ENCODE results near the gene NTRK2.

Gene NTRK2

DNA sequence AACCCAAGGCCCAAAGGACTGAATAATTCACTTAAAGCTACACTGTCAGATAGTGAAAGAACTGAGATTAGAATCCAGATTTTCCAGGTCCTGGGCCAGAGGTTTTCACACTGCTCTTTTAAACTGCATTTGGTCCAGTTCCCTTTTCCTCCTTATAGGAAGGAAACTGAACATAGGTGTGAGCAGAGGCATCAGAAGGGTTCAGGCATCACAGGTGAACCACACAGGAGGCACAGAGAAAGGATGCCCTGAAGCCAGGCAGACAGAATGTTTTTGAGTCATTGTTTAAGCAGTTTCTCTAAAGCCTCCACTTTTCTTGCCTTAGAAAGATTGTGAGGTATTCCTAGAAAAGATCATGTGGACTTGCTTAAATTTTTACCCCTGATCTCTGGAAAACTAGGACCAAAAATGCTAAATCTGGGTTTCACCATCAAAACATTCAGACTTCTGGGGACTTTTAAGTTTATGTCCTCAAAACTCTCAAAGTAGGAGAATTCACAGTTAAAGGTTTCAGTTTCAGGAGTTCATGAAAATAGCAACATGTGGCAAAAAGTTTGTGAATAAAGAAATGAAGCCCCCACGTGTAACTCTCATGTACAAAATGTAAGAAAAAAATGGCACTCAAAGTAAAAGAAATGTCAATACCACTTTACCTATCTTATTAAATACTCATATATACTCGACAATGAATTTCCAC is 386.1 kb downstream of the NTRK2 start:
- TF ChIP-seq, protein P1, sequence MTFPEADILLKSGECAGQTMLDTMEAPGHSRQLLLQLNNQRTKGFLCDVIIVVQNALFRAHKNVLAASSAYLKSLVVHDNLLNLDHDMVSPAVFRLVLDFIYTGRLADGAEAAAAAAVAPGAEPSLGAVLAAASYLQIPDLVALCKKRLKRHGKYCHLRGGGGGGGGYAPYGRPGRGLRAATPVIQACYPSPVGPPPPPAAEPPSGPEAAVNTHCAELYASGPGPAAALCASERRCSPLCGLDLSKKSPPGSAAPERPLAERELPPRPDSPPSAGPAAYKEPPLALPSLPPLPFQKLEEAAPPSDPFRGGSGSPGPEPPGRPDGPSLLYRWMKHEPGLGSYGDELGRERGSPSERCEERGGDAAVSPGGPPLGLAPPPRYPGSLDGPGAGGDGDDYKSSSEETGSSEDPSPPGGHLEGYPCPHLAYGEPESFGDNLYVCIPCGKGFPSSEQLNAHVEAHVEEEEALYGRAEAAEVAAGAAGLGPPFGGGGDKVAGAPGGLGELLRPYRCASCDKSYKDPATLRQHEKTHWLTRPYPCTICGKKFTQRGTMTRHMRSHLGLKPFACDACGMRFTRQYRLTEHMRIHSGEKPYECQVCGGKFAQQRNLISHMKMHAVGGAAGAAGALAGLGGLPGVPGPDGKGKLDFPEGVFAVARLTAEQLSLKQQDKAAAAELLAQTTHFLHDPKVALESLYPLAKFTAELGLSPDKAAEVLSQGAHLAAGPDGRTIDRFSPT (tag by site-specific recombination; IDR thresholded peaks at IDR 0.05), result no peak
- TF ChIP-seq, protein P2, sequence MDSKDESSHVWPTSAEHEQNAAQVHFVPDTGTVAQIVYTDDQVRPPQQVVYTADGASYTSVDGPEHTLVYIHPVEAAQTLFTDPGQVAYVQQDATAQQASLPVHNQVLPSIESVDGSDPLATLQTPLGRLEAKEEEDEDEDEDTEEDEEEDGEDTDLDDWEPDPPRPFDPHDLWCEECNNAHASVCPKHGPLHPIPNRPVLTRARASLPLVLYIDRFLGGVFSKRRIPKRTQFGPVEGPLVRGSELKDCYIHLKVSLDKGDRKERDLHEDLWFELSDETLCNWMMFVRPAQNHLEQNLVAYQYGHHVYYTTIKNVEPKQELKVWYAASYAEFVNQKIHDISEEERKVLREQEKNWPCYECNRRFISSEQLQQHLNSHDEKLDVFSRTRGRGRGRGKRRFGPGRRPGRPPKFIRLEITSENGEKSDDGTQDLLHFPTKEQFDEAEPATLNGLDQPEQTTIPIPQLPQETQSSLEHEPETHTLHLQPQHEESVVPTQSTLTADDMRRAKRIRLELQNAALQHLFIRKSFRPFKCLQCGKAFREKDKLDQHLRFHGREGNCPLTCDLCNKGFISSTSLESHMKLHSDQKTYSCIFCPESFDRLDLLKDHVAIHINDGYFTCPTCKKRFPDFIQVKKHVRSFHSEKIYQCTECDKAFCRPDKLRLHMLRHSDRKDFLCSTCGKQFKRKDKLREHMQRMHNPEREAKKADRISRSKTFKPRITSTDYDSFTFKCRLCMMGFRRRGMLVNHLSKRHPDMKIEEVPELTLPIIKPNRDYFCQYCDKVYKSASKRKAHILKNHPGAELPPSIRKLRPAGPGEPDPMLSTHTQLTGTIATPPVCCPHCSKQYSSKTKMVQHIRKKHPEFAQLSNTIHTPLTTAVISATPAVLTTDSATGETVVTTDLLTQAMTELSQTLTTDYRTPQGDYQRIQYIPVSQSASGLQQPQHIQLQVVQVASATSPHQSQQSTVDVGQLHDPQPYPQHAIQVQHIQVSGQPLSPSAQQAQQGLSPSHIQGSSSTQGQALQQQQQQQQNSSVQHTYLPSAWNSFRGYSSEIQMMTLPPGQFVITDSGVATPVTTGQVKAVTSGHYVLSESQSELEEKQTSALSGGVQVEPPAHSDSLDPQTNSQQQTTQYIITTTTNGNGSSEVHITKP (tag by site-specific recombination; IDR thresholded peaks at IDR 0.05), result no peak
- TF ChIP-seq KLF8 (tag by site-specific recombination; IDR thresholded peaks at IDR 0.05) (no peak), ZNF664 (tag by site-specific recombination; IDR thresholded peaks at IDR 0.05) (no peak), ZNF624 (tag by site-specific recombination; IDR thresholded peaks at IDR 0.05) (no peak), GLIS2 (tag by site-specific recombination; IDR thresholded peaks at IDR 0.05) (no peak), ZNF830 (tag by site-specific recombination; IDR thresholded peaks at IDR 0.05; ENCODE audit: low read depth) (no peak), ZNF544 (tag by site-specific recombination; IDR thresholded peaks at IDR 0.05) (no peak), YY1 (tag by site-specific recombination; IDR thresholded peaks at IDR 0.05) (no peak), ZNF221 (tag by site-specific recombination; IDR thresholded peaks at IDR 0.05; ENCODE audit: borderline replicate concordance) (no peak), ZNF76 (tag by site-specific recombination; IDR thresholded peaks at IDR 0.05; ENCODE audit: borderline replicate concordance, low read depth) (no peak), ZNF24 (tag by site-specific recombination; IDR thresholded peaks at IDR 0.05) (no peak), ZNF677 (tag by site-specific recombination; IDR thresholded peaks at IDR 0.05) (no peak), ZNF701 (tag by site-specific recombination; IDR thresholded peaks at IDR 0.05) (no peak), ZFP3 (tag by site-specific recombination; IDR thresholded peaks at IDR 0.05; ENCODE audit: low read depth) (no peak), MEIS1 (CRISPR knock-in tag; IDR thresholded peaks at IDR 0.05; ENCODE audit: borderline replicate concordance) (no peak)
- TF ChIP-seq, protein P3, sequence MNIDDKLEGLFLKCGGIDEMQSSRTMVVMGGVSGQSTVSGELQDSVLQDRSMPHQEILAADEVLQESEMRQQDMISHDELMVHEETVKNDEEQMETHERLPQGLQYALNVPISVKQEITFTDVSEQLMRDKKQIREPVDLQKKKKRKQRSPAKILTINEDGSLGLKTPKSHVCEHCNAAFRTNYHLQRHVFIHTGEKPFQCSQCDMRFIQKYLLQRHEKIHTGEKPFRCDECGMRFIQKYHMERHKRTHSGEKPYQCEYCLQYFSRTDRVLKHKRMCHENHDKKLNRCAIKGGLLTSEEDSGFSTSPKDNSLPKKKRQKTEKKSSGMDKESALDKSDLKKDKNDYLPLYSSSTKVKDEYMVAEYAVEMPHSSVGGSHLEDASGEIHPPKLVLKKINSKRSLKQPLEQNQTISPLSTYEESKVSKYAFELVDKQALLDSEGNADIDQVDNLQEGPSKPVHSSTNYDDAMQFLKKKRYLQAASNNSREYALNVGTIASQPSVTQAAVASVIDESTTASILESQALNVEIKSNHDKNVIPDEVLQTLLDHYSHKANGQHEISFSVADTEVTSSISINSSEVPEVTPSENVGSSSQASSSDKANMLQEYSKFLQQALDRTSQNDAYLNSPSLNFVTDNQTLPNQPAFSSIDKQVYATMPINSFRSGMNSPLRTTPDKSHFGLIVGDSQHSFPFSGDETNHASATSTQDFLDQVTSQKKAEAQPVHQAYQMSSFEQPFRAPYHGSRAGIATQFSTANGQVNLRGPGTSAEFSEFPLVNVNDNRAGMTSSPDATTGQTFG (tag by site-specific recombination; IDR thresholded peaks at IDR 0.05; ENCODE audit: borderline replicate concordance), result no peak
- TF ChIP-seq, protein P4, sequence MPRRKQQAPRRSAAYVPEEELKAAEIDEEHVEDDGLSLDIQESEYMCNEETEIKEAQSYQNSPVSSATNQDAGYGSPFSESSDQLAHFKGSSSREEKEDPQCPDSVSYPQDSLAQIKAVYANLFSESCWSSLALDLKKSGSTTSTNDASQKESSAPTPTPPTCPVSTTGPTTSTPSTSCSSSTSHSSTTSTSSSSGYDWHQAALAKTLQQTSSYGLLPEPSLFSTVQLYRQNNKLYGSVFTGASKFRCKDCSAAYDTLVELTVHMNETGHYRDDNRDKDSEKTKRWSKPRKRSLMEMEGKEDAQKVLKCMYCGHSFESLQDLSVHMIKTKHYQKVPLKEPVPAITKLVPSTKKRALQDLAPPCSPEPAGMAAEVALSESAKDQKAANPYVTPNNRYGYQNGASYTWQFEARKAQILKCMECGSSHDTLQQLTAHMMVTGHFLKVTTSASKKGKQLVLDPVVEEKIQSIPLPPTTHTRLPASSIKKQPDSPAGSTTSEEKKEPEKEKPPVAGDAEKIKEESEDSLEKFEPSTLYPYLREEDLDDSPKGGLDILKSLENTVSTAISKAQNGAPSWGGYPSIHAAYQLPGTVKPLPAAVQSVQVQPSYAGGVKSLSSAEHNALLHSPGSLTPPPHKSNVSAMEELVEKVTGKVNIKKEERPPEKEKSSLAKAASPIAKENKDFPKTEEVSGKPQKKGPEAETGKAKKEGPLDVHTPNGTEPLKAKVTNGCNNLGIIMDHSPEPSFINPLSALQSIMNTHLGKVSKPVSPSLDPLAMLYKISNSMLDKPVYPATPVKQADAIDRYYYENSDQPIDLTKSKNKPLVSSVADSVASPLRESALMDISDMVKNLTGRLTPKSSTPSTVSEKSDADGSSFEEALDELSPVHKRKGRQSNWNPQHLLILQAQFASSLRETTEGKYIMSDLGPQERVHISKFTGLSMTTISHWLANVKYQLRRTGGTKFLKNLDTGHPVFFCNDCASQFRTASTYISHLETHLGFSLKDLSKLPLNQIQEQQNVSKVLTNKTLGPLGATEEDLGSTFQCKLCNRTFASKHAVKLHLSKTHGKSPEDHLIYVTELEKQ (tag by site-specific recombination; IDR thresholded peaks at IDR 0.05; ENCODE audit: borderline replicate concordance), result no peak
- POLR2A ChIA-PET, result no interaction called here
- H3K27ac ChIP-seq (ENCODE audit: extremely low read depth, low read depth, low read length), result no peak overlapping the region
- H3K4me1 ChIP-seq (ENCODE audit: control insufficient read depth, insufficient read depth, low read length), result 0 out of 2 replicates have a peak, but pooled peaks cover 2% of the 10 kb centered on the region
- H3K36me3 ChIP-seq (ENCODE audit: control insufficient read depth in 2 of 2, insufficient read depth in 1 of 2, low read length in 2 of 2), result no peaks in the 10 kb centered on the region
- H3K4me3 ChIP-seq (ENCODE audit: low read depth, low read length), result no peak overlapping the region
- CTCF ChIA-PET, result no interaction called here
- no peaks in the 10 kb centered on the region for H3K9me3 ChIP-seq (ENCODE audit: control insufficient read depth, insufficient read depth, low read depth, low read length)

Data from HEK293 (cell line).